ENCODE data around the gene EFCAB5. TPM values are rescaled to one million over a fixed set of nuclear protein-coding genes. Genes with fewer than 3 reads are reported as not detected.

EFCAB5 gene
- total RNA-seq, 1 donor from 2014 or later = 0.71 TPM

DNA sequence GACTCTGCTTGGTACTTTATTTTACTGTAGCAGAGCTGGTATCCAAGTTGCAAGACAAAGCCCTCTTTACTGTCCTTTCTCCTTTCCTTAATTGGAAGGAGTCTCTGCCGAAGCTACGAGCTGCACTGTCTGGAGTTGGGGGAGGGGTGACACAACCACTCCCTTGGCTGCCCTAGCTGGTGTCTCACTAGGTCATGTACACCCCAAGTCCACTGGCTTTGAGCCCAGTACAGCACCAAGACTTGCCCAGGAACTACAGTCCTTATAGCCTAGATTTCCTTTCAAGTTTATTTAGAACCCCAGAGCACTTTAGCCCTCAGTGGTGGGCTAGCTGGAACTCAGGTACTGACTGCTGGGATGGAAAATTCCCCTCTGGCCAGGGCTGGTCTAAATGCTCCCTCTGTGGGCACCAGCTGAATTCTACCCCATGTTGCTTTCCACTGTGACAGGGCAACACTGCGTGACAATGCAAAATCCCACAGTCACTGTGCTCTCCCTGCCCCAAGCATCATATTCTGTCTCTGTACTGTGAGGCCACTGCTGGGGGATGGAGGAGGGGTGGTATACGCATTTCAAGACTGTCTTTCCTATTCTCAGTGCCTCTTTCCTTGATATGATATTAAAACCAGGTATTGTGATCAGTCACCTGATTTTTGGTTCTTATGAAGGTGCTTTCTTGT lies 18.4 kb downstream of the EFCAB5 start:
- Histone ChIP-seq H4K20me1 (ENCODE audit: low read depth) (no peaks in the 10 kb centered on the region), H3K27me3 (no peaks in the 10 kb centered on the region), H3K27ac (no peak overlapping the region), H3F3A (ENCODE audit: low read depth) (no peaks in the 10 kb centered on the region), H3K9me3 (ENCODE audit: low read depth) (no peaks in the 10 kb centered on the region), H3K9ac (no peak overlapping the region), H2AFZ (replicated peaks) (no peak overlapping the region), H3K36me3 (no peaks in the 10 kb centered on the region), H3K79me2 (ENCODE audit: low read depth) (no peaks in the 10 kb centered on the region), H3K4me1 (no peaks in the 10 kb centered on the region), H3K4me2 (no peak overlapping the region), H3K4me3 (no peak overlapping the region)
- DNase-seq (ENCODE audit: low spot score) = no peak
- Mint-ChIP-seq H3K36me3 (no peaks in the 10 kb centered on the region), H3K9me3 (peaks cover 15% of the 10 kb centered on the region), H3K27ac (no peak overlapping the region), H3K4me3 (no peak overlapping the region), H3K27me3 (ENCODE audit: insufficient read depth, low read depth) (peaks cover 6% of the 10 kb centered on the region), H3K4me1 (no peaks in the 10 kb centered on the region)
- TF ChIP-seq EZH2 (IDR thresholded peaks at IDR 0.05) (no peak), EZH2phosphoT487 (IDR thresholded peaks at IDR 0.05) (no peak)
- TF ChIP-seq, protein P1, sequence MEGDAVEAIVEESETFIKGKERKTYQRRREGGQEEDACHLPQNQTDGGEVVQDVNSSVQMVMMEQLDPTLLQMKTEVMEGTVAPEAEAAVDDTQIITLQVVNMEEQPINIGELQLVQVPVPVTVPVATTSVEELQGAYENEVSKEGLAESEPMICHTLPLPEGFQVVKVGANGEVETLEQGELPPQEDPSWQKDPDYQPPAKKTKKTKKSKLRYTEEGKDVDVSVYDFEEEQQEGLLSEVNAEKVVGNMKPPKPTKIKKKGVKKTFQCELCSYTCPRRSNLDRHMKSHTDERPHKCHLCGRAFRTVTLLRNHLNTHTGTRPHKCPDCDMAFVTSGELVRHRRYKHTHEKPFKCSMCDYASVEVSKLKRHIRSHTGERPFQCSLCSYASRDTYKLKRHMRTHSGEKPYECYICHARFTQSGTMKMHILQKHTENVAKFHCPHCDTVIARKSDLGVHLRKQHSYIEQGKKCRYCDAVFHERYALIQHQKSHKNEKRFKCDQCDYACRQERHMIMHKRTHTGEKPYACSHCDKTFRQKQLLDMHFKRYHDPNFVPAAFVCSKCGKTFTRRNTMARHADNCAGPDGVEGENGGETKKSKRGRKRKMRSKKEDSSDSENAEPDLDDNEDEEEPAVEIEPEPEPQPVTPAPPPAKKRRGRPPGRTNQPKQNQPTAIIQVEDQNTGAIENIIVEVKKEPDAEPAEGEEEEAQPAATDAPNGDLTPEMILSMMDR (IDR thresholded peaks at IDR 0.05) = no peak

DNA sequence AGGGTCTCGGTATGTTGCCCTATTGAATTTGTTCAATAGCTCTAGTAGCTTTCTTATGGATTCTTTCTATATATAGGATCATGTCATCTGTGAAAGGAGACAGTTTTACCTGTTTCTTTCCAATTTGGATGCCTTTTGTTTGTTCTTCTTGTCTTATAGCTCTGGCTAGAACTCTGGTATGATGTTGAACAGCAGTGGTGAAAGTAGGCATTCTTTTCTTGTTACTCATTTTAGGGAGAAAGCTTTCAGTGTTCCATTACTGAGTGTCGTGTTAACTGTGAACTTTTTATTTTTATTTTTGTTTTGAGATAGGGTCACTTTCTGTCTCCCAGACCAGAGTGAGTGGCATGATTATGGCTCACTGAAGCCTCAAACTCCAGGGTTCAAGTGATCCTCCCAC lies 21.2 kb downstream of the EFCAB5 start:
- no peak overlapping the region for H3K4me3 Mint-ChIP-seq
- H3K36me3 ChIP-seq = no peaks in the 10 kb centered on the region
- peaks cover 2% of the 10 kb centered on the region for H3K27me3 Mint-ChIP-seq (ENCODE audit: insufficient read depth, low read depth)
- H3K9me3 ChIP-seq (ENCODE audit: low read depth) = no peaks in the 10 kb centered on the region
- no peaks in the 10 kb centered on the region for H4K20me1 ChIP-seq (ENCODE audit: low read depth)
- no peaks in the 10 kb centered on the region for H3K4me1 ChIP-seq
- no peak overlapping the region for H3K27ac Mint-ChIP-seq
- H2AFZ ChIP-seq (replicated peaks) = no peak overlapping the region
- no peak for DNase-seq (ENCODE audit: low spot score)
- TF ChIP-seq EZH2phosphoT487 (IDR thresholded peaks at IDR 0.05) (no peak), EZH2 (IDR thresholded peaks at IDR 0.05) (no peak)
- TF ChIP-seq, protein P1 (IDR thresholded peaks at IDR 0.05) = no peak
- no peaks in the 10 kb centered on the region for H3K36me3 Mint-ChIP-seq
- H3K9ac ChIP-seq = no peak overlapping the region
- no peaks in the 10 kb centered on the region for H3F3A ChIP-seq (ENCODE audit: low read depth)
- no peak overlapping the region for H3K4me2 ChIP-seq
- no peak overlapping the region for H3K4me3 ChIP-seq
- no peaks in the 10 kb centered on the region for H3K4me1 Mint-ChIP-seq
- peaks cover 3% of the 10 kb centered on the region for H3K9me3 Mint-ChIP-seq
- no peaks in the 10 kb centered on the region for H3K27me3 ChIP-seq
- H3K27ac ChIP-seq = no peak overlapping the region
- H3K79me2 ChIP-seq (ENCODE audit: low read depth) = no peaks in the 10 kb centered on the region

DNA sequence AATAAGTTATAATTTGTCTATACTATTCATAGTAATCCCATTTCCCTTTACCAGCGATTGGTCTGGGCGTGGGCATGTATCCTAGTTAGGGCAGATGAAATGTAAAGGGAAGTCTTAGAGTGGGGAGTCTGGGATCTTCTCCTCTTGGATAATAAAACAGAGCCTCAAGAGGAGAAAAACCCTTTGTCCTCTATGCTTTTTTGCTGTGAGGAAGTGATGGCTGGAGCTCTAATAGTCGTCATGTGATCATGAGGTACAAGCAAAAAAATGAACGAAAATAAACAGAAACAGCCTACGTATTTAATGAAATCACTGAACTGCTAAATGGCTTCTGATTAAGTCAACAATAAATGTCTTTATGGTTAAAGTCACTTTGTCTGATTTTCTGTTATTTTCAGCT lies 26.8 kb downstream of the EFCAB5 start:
- no peak for DNase-seq (ENCODE audit: low spot score)
- H3K9me3 Mint-ChIP-seq = peaks cover 1% of the 10 kb centered on the region

More for the DNA sequence above, 26.8 kb downstream of the EFCAB5 start:
- Mint-ChIP-seq H3K36me3 (no peaks in the 10 kb centered on the region), H3K27me3 (ENCODE audit: insufficient read depth, low read depth) (peaks cover 2% of the 10 kb centered on the region), H3K4me1 (no peaks in the 10 kb centered on the region), H3K4me3 (no peak overlapping the region), H3K27ac (no peak overlapping the region)
- H3K9ac ChIP-seq = no peak overlapping the region
- no peak overlapping the region for H3K27ac ChIP-seq
- no peaks in the 10 kb centered on the region for H3K4me1 ChIP-seq
- H2AFZ ChIP-seq (replicated peaks) = no peak overlapping the region
- H4K20me1 ChIP-seq (ENCODE audit: low read depth) = no peaks in the 10 kb centered on the region
- TF ChIP-seq EZH2 (IDR thresholded peaks at IDR 0.05) = no peak
- TF ChIP-seq, protein P1 (IDR thresholded peaks at IDR 0.05) = no peak
- no peak for TF ChIP-seq EZH2phosphoT487 (IDR thresholded peaks at IDR 0.05)
- no peaks in the 10 kb centered on the region for H3K79me2 ChIP-seq (ENCODE audit: low read depth)
- no peaks in the 10 kb centered on the region for H3K27me3 ChIP-seq
- H3F3A ChIP-seq (ENCODE audit: low read depth) = no peaks in the 10 kb centered on the region
- H3K36me3 ChIP-seq = no peaks in the 10 kb centered on the region
- no peaks in the 10 kb centered on the region for H3K9me3 ChIP-seq (ENCODE audit: low read depth)
- no peak overlapping the region for H3K4me2 ChIP-seq
- no peak overlapping the region for H3K4me3 ChIP-seq
